ENCODE results near the gene HES5. TPM values are rescaled to one million over a fixed set of nuclear protein-coding genes. Genes with fewer than 3 reads are reported as not detected.
"Not testable (repeated sequence)": the region's sequence is repeated elsewhere in the genome, so short reads cannot be mapped to it uniquely, and the experiment has no call there.

Gene HES5
- total and polyA plus RNA-seq, 2 donors (not counting 1 experiment from before 2014, with no cell fraction given), result not detected

- Histone ChIP-seq H3K9ac (ENCODE audit: insufficient read depth, low read length) (no peak overlapping the region), H3K4me2 (ENCODE audit: extremely low read depth, insufficient read depth, low read length) (no peak overlapping the region), H4K20me1 (ENCODE audit: control insufficient read depth, extremely low read depth, insufficient read depth, low read length) (no peaks in the 10 kb centered on the region), H3K9me3 (ENCODE audit: control insufficient read depth, insufficient read depth, low read depth, low read length) (no peaks in the 10 kb centered on the region), H3K4me1 (ENCODE audit: control insufficient read depth, extremely low read depth, insufficient read depth, low read length) (no peaks in the 10 kb centered on the region), H3K36me3 (ENCODE audit: control insufficient read depth, insufficient read depth, low read length) (no peaks in the 10 kb centered on the region), H3K4me3 (replicated peaks in 1 of 4; ENCODE audit: control extremely low read depth in 1 of 4, insufficient read depth in 1 of 4, low read depth in 3 of 4, low read length in 4 of 4) (no peak overlapping the region), H2AFZ (ENCODE audit: low read length) (no peak overlapping the region), H3K27ac (ENCODE audit: insufficient read depth, low read length) (no peak overlapping the region), H3K79me2 (ENCODE audit: control insufficient read depth, insufficient read depth, low read length) (no peaks in the 10 kb centered on the region), H3K27me3 (ENCODE audit: control insufficient read depth, insufficient read depth, low read length) (peaks cover 6% of the 10 kb centered on the region)
- TF ChIP-seq EZH2 (IDR thresholded peaks at IDR 0.05; ENCODE audit: low read length, missing control alignments) (no peak), CTCF (conservative IDR thresholded peaks at IDR 0.05 in 1 of 2, IDR thresholded peaks at IDR 0.05 in 1 of 2; ENCODE audit: low read depth in 1 of 2, low read length in 2 of 2) (no peak)
- DNase-seq (ENCODE audit: low read depth in 2 of 2), result no peak
Observed at GRCh38 chr1:2571348-2571747, 41.3 kb upstream of the HES5 start.

GRCh38 chr1:2570332-2570731 is 40.3 kb upstream of the HES5 start:
- no peak for DNase-seq (ENCODE audit: low read depth in 2 of 2)
- Histone ChIP-seq H3K27me3 (ENCODE audit: control insufficient read depth, insufficient read depth, low read length) (peaks cover 6% of the 10 kb centered on the region), H4K20me1 (ENCODE audit: control insufficient read depth, extremely low read depth, insufficient read depth, low read length) (no peaks in the 10 kb centered on the region), H3K4me1 (ENCODE audit: control insufficient read depth, extremely low read depth, insufficient read depth, low read length) (no peaks in the 10 kb centered on the region), H3K9me3 (ENCODE audit: control insufficient read depth, insufficient read depth, low read depth, low read length) (no peaks in the 10 kb centered on the region), H3K27ac (ENCODE audit: insufficient read depth, low read length) (no peak overlapping the region), H2AFZ (ENCODE audit: low read length) (no peak overlapping the region), H3K4me2 (ENCODE audit: extremely low read depth, insufficient read depth, low read length) (no peak overlapping the region), H3K79me2 (ENCODE audit: control insufficient read depth, insufficient read depth, low read length) (no peaks in the 10 kb centered on the region), H3K9ac (ENCODE audit: insufficient read depth, low read length) (no peak overlapping the region), H3K36me3 (ENCODE audit: control insufficient read depth, insufficient read depth, low read length) (no peaks in the 10 kb centered on the region), H3K4me3 (replicated peaks in 1 of 4; ENCODE audit: control extremely low read depth in 1 of 4, insufficient read depth in 1 of 4, low read depth in 3 of 4, low read length in 4 of 4) (no peak overlapping the region)
- TF ChIP-seq EZH2 (IDR thresholded peaks at IDR 0.05; ENCODE audit: low read length, missing control alignments), result no peak
- no peak for TF ChIP-seq CTCF (conservative IDR thresholded peaks at IDR 0.05 in 1 of 2, IDR thresholded peaks at IDR 0.05 in 1 of 2; ENCODE audit: low read depth in 1 of 2, low read length in 2 of 2)

GRCh38 chr1:2569703-2570102 is 39.6 kb upstream of the HES5 start:
- H2AFZ ChIP-seq (ENCODE audit: low read length); H3K36me3 ChIP-seq (ENCODE audit: control insufficient read depth, insufficient read depth, low read length); H3K27ac ChIP-seq (ENCODE audit: insufficient read depth, low read length); H3K9ac ChIP-seq (ENCODE audit: insufficient read depth, low read length); H3K4me1 ChIP-seq (ENCODE audit: control insufficient read depth, extremely low read depth, insufficient read depth, low read length); H3K79me2 ChIP-seq (ENCODE audit: control insufficient read depth, insufficient read depth, low read length); H3K27me3 ChIP-seq (ENCODE audit: control insufficient read depth, insufficient read depth, low read length); H3K4me2 ChIP-seq (ENCODE audit: extremely low read depth, insufficient read depth, low read length); DNase-seq (ENCODE audit: low read depth in 2 of 2); H4K20me1 ChIP-seq (ENCODE audit: control insufficient read depth, extremely low read depth, insufficient read depth, low read length); H3K9me3 ChIP-seq (ENCODE audit: control insufficient read depth, insufficient read depth, low read depth, low read length); H3K4me3 ChIP-seq (replicated peaks in 1 of 4; ENCODE audit: control extremely low read depth in 1 of 4, insufficient read depth in 1 of 4, low read depth in 3 of 4, low read length in 4 of 4): not testable (repeated sequence)

Measured in fibroblast of lung (primary cell).